Stimulated activated naive CD4-positive, alpha-beta T cell (primary cell): ENCODE data around the gene INTS1.

Source experiments
- DNase-seq, 6 experiments: peaks; one replicate each; lab custom pipeline; 2025; lab: John Stamatoyannopoulos, UW

The INTS1 gene, protein sequence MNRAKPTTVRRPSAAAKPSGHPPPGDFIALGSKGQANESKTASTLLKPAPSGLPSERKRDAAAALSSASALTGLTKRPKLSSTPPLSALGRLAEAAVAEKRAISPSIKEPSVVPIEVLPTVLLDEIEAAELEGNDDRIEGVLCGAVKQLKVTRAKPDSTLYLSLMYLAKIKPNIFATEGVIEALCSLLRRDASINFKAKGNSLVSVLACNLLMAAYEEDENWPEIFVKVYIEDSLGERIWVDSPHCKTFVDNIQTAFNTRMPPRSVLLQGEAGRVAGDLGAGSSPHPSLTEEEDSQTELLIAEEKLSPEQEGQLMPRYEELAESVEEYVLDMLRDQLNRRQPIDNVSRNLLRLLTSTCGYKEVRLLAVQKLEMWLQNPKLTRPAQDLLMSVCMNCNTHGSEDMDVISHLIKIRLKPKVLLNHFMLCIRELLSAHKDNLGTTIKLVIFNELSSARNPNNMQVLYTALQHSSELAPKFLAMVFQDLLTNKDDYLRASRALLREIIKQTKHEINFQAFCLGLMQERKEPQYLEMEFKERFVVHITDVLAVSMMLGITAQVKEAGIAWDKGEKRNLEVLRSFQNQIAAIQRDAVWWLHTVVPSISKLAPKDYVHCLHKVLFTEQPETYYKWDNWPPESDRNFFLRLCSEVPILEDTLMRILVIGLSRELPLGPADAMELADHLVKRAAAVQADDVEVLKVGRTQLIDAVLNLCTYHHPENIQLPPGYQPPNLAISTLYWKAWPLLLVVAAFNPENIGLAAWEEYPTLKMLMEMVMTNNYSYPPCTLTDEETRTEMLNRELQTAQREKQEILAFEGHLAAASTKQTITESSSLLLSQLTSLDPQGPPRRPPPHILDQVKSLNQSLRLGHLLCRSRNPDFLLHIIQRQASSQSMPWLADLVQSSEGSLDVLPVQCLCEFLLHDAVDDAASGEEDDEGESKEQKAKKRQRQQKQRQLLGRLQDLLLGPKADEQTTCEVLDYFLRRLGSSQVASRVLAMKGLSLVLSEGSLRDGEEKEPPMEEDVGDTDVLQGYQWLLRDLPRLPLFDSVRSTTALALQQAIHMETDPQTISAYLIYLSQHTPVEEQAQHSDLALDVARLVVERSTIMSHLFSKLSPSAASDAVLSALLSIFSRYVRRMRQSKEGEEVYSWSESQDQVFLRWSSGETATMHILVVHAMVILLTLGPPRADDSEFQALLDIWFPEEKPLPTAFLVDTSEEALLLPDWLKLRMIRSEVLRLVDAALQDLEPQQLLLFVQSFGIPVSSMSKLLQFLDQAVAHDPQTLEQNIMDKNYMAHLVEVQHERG (N-terminal part only)

DNA sequence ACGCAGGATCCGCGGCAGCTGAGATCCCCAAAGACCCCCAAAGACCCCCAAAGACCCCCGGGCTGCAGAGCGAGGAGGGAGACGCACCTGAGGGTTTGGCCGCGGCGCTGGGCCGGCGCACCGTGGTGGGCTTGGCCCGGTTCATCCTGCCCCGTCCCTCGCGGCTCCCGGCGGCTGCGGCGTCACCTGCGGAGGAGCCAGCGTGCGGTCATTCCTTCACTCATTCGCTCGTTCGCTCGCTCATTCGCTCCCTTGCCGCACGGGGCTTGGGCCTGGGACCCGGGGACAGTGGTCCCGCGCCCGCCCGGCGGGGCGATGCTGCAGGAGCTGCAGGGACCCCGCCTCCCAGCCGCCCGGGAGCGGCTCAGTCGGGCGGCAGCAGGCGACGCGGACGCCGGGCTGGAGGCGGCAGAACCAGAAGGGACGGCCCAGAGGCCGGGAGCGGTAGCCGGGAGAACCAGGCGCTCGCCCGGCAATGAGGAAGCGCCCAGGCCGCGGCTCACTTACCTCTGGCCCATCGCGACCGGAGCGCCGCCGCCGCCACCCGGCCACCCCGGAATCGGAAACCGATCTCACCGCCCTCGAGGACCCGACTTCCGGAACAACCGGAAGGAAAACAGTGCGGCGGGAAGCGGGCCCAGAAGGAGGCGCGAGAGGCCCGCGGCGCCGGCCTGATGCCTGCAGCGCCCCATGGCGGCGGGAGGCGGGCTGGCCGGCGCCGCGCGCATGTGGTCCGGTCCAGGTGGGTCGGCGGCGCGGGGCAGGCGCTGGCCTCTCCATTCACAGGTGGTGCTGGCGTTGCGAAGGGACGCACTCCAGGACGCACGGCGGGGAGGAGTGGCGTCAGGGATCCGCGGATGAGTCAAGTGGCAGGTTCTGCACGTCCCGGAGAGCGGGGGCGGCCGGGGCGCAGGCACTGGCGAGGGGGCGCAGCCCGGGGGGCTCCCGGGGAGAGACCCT lies at the start of gene INTS1:
TSS of gene INTS1 (minus strand) at position 574 of the 960 bp plus-strand sequence. CDS start at position 145, 429 bp downstream.
- peak; percentile 79 to 89 (median 84) for DNase-seq

DNA sequence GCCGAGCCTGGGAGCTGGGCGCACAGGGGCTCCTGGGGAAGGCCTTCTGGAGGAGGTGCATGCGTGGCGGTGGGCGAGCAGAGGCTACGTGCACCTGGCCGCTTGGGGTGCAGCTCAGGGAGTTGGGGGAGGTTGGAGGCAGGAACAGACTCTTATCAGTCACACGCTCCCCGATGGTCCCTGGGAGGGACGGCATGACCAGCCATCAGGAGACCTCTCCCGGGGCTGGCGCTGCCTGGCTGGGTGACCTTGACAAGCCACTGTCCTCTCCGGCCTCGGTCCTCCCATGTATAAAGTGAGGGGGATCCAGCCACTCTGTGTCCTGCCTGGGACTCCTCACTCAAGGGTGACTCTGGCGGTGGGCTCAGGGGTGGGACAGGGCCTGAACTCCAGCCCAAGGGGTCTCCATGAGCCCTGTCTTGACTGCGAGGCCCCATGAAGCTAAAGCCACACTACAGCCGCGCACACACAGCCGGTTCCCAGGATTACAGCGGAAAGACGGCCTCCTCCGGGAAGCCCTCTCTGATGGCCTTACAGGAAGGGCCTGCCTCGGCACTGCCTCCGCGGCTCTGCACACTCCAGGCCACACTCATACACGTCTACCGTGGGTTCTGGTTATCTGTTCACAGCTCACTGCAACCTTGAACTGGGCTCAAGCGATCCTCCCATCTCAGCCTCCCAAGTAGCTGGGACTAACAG lies 49.5 kb upstream of the INTS1 start:
- DNase-seq = no peak

DNA sequence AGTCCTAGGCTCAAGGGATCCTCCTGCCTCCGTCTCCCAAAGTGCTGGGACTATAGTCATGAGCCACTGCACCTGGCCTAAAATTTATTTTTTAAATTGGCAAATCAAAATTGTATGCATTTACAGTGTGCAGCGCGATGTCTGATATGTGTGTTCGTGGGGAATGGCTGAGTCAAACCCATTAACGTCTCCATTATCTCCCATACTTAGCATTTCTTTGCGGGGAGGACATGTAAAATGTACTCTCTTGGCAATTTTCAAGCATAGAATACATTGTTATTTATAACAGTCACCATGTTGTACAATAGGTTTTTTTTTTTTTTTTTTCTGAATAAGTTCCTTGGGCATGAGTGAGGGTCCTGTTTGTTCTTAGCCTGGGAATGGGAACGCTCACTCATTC lies 48.0 kb upstream of the INTS1 start:
- DNase-seq = no peak

DNA sequence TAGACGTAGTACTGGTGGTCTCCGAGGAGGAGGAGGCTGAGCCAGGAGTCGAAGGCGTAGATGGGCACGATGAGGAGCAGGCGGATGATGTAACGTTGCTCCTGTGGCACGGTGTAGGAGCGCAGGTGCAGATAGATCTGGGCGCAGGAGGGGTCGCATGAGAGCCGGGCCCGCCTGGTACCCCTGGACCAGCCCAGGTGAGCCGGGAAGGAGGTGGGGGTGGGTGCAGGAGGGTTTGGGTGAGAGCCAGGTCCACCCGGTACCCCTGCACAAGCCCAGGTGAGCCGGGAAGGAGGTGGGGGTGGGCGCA lies 46.6 kb upstream of the INTS1 start:
- no peak for DNase-seq

DNA sequence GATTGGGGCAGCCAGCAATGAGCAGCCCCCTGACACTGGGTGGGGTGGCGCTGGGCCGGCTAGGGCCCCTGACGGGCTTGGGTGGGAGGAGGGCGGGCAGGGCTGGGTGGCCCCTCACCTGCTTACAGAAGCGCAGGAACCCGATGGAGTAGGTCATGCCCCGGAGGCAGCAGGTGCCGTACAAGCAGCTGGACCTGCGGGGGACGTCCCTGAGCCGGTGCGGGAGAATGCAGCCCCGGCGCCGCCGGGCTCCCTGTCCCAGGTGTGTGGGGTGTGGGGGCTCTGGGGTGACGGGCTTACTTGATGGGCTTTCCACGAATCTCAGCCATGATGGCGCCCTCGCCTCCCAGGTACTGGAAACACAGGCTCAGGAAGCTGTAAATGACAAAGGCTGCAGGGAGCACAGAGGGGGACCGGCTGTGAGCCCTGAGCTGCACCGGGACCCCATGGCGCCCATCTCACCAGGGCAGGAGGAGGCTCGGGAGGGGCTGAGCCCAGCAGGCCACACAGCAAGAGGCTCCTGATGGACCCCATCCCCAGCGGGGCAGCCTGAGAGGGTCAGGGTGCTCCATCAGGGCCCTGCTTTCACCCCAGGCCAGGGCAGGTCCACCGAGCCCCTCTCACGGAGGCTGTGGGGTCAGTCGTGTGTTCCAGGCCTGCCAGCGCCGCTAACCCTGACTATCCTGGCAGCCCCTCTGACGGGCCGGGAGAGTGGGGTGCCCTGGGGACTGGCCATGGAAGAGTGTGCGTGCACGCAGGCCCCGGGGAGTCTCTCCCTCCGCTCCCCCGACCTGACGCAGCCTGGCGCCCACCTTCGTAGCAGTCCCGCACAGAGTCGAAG lies 46.0 kb upstream of the INTS1 start:
- DNase-seq = no peak

DNA sequence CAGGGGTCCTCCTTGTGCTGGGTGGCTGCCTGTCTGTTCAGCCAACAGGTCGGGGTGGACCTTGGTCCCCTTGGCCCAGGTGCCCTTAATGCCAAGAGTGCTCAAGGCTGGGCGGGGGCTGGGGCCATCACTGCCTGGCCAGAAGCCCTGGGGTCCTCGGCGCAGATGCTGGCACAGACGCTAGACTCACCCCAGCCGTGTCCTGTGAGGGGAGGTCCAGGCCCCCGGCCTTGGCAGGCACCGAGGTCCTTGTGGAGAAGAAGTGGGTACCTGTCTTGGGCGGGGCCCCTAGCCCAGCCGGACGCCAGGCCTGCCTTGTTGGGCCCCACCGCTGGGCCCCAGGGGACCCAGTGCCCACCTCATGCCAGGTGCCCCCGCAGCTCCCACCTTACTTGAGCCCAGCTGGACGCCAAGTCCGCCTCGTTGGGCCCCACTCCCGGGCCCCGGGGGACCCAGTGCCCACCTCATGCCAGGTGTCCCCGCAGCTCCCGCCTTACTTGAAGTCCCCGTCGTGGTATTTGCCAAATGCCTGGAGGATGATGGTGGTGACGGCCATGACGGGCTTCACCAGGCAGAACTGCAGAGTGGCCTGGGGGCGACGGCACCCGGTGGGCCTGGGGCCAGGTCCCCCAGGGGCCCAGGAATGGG lies 45.3 kb upstream of the INTS1 start:
- no peak for DNase-seq

DNA sequence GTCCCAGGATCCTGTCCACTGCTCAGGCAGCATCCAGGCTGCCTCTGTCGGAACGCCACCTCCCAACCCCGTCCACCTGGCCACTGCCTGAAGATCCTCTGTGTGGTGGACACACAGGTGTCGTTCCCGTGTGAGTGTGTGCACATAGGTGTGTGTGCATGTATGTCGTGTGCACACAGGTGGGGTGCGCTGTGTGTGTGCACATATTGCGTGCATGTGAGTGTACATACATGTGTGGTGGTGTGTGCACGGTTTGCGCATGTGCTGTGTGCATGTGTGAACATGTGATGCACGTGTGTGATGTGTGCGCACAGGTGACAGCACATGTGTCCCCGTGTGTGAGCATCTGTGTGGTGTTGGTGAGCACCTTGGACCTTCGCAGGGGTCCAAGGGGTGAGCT lies 44.8 kb upstream of the INTS1 start:
- no peak for DNase-seq

DNA sequence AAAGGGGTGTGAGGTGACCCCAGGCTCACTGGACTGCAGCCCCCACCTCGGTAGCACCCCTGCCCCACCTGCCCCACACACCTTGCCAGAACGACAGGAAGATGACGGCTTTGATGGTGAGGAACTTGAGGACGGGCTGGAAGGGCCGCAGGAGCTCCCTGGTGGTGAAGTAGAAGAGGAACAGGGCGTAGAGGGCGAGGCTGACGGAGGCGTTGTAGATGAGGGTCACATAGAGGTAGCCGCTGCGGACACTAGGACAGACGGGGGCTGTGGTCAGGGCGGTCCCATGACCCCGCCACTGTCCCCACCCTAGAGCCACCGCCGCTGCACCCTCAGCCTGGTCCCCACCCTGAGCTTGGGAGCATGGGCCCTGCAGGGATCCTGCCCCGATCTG lies 44.2 kb upstream of the INTS1 start:
- peak in 2 of 6 experiments; percentile 25 to 28 for DNase-seq

DNA sequence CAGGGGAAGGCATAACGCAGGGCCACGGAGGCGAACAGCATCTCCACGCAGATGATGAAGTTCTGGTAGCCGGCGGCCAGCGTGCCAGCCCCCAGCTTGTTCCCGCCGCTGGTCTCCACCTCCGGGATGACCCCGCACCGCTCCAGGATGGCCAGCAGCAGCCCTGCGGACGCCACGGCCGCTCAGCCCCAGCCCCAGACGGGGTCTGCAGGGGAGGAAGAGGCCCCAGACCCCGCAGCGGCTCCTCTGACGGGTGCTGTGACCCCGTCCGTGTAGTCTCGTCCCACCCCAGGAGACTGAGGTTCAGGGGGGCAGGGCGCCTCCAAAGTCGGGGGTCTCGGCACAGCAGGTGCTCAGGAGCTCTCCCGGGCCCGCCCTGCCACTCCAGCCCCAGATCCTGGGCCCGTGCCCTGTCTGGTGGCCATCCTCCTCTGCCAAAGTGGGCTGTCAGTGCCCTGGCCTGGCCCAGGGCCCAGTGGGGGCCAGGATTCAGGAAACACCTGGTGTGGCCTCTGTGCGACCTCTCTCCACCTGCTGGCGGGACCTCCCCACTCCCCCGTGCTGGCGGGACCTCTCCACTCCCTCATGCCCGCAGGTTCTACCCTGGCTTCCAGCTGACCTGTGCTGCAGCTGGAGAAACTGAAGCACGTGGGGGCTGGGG lies 43.7 kb upstream of the INTS1 start:
- no peak for DNase-seq

DNA sequence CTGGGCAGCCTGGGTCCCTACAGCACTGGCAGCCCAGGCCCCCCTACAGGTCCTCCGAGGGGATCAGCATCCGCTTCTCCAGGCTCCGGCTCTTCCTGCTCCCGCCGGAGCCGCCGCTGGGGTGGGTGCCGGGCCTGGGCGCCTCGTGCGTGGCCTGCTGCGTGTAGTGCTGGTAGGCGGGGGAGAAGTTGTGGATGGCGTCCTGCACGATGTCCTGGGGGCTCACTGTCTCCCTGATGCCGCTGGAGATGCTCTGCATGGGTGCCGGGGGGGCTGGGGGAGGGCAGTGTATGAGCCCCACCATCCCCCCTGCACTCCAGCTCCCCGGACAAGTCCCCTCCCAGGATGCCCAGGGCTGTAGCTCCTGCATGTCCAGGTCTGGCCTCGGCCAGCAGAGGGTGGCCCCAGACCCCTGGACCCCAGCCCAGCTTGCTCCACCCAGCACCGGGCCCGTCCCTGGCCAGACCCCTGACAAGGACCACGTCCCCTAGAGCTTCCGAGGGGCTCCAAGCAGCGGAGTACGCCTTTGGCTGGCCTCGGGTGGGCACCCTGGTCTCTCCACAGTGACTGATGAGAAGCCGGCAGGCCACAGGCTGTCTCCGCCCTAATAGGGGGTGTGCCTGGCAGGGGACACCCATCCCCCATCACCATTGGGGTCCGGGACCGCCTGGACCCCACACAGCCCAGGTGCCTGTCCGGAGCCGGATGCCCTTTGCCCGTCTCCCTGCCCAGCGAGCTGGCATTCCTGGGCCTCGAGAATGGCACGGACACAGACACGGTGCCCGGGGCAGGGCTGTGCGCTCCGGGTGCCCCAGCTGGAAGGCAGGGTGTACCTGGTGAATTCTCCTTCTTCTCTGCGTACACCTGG lies 43.0 kb upstream of the INTS1 start:
- no peak for DNase-seq

DNA sequence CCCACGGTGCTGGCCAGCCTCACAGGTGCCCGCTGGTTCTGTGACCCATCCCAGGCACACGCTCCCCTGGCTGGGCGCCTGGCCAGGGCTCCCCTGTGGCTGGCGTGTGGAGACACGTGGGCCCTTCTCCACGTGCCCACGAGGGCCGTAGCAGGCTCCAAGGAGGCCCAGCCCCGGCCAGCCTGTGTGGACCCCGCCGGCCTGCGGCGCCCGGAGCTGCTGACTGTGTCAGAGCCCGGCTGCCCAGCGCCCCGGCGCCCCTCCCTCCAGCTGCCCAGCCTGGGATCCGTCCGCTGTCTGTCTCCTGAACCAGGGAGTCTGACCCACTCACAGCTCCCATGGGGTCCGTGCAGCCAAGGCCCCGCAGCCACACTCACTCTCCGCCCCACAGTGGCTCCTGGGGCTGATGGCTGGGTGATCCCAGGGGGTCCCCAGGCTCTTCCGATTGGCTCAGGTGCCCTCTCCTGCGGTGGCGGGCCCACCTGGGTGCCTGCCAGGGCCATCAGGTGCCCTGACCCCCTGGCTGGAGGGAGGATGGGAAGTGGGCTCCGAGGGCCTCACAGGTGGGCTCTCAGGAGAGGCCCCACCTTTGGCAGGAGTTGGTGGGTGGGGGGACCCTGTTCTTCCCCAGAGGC lies 42.2 kb upstream of the INTS1 start:
- no peak for DNase-seq

DNA sequence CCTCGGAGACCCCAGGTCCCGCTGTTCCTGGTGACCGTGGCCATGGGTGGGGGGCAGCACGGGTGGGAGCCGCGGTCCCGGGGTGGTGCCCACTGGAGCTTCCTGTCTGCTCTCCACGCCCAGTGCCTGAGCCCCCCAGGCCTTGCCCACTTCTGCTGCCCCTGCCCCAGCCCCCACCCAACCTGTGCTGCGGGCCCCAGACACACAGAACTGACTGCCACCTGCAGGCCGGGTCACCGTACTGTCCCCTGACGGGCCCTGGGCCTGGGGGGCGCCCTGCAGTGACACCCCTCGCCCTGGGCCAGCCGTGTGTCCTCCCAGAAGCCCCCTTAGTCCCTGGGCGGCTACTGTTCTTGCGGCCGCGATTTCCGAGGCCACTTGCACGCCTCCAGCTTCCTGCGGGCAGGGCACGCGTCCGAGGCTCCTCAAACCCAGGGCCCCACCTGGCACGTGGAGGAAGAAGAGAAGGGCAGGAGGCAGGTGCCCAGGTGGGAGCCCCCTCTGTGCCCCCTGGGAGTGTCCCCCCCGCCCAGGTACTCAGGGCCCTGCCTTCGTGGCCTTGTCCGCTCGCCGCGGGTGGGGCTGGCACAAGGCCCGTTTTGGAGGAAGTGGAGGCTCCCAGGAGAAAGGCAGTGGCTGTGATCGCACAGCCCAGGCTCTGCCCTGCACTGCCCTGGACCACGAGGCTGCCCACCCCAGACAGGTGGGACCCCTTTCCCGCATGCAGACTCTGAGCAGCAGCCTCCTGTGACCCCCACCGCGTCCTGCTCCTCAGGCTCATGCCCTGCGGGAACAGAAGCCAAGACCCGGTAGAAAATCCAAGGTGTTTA lies 41.4 kb upstream of the INTS1 start:
- DNase-seq = no peak

DNA sequence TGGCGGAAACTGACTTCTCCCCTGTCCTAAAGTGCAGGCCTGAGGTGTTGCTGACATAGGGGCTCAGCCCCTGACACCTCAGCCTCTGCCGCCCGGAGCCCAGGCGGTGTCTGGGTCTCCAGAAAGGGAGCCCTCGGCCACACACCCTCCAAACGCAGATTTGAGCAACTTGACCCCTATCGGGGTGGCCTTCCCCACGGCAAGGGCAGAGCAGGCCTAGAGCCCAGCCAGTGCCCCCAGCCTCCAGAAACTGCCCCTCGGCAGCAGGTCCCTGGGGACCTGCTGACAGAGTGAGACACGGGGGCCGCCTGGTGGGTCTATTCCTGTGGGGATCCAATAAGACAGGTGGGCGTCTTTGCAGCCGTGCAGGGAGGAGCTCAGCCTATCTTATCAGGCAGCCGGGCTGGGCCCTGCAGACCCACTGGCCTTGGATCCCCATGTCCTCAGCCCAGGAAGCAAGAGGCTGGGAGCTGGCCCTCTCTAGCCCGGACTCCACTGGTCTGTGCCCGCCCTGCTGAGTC lies 40.8 kb upstream of the INTS1 start:
- no peak for DNase-seq

DNA sequence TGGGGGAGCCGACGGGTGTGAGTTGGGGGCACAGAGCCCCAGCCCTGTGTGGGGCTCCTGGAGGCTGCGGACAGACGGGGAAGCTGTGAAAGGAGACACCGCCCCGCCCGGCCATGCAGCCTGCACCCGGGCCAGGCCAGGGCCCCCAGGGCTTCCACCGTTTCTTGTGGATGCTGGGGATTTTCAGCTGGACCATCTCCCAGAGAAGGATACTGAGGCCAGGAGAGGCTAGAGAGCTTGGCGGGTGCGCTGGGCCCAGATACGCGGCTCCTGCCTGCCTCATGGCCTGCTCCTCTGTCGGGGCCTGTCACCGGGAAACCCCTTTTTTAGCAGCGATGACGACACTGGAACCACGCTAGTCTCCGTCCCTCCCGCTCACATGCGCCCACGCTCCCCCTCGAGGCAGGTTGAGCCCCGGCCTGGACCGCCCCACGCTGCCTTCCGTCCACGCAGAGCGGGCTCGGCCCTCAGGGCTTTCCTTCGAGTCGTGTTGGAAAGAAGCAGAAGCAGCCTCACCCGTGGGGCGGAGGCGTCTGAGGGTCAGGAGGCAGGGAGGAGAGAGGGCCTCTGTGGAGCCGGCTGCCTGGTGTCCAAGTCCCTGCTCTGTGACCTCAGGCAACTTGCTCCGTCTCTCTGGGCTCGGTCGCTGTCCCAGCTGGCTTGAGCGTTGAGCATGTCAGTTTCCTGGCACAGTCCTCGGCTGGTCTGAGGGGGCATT lies 40.1 kb upstream of the INTS1 start:
- no peak for DNase-seq

DNA sequence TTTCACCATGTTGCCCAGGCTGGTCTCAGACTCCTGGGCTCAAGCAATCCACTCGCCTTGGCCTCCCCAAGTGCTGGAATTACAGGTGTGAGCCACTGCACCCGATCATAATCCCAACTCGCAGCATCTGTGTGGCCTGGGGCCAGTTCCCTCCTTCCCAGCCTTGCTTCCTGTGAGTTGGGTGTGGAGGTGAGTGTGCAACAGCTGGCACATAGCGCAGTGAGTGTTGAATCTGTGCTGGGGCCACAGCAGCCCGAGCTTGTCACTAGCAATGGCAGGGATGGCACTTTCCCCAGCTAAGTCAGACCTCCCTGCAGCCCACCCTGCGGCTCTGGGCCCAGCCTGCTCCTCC lies 39.6 kb upstream of the INTS1 start:
- DNase-seq = no peak
